GM10847 (cell line): ENCODE data around the gene DHX36.

Experiments used
- POLR2A ChIP-seq: IDR thresholded peaks from 2 replicates; pipeline ENCODE4 v1.6.1; 2011; ENCODE audit not compliant: insufficient read length; ENCODE audit errors: extremely low read depth

The DHX36 gene, protein sequence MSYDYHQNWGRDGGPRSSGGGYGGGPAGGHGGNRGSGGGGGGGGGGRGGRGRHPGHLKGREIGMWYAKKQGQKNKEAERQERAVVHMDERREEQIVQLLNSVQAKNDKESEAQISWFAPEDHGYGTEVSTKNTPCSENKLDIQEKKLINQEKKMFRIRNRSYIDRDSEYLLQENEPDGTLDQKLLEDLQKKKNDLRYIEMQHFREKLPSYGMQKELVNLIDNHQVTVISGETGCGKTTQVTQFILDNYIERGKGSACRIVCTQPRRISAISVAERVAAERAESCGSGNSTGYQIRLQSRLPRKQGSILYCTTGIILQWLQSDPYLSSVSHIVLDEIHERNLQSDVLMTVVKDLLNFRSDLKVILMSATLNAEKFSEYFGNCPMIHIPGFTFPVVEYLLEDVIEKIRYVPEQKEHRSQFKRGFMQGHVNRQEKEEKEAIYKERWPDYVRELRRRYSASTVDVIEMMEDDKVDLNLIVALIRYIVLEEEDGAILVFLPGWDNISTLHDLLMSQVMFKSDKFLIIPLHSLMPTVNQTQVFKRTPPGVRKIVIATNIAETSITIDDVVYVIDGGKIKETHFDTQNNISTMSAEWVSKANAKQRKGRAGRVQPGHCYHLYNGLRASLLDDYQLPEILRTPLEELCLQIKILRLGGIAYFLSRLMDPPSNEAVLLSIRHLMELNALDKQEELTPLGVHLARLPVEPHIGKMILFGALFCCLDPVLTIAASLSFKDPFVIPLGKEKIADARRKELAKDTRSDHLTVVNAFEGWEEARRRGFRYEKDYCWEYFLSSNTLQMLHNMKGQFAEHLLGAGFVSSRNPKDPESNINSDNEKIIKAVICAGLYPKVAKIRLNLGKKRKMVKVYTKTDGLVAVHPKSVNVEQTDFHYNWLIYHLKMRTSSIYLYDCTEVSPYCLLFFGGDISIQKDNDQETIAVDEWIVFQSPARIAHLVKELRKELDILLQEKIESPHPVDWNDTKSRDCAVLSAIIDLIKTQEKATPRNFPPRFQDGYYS

DNA sequence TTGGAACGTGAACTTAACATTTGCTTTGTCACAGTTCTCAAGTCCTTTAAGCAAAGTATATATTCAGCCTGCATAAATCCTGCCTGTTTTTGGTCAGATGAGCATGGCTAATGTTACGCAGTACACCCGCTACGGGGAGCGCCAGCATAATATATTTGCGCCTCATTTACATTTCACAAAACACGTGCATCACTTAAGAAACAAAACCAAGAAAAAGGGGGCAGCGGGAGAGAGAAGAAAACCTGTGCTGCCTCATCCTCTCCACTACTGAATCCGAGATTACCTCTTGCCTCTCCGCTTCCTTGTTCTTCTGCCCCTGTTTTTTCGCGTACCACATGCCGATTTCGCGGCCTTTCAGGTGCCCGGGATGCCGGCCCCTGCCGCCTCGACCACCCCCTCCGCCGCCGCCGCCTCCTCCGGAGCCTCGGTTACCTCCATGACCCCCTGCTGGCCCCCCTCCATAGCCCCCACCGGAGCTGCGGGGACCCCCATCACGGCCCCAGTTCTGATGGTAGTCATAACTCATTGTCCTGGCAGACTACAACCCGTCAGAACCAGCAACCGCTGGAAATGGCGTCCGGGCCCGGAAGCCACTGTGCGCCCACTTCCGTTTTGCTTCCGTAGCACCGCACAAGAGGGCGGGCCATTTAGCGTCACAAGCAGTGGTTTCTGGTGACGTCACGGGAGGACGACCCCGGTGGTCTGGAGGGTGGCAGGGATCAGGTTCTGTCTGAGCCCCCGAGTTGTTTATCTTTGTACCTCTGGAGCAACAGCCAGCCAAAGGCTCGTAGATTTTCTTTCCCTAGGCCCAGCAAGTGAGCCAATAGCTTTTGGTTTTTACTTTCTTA, at the start of gene DHX36:
Gene DHX36, minus strand, starts transcription at position 597 of the 848 bp plus-strand sequence. Its CDS starts 71 bp downstream, at position 526.
- TF ChIP-seq POLR2A = peak; percentile 86

- no peak for TF ChIP-seq POLR2A
Observed at GRCh38 chr3:154367221-154367620, 42.9 kb upstream of the DHX36 start.

- TF ChIP-seq POLR2A = no peak
Observed at GRCh38 chr3:154364849-154365248, 40.6 kb upstream of the DHX36 start.

GRCh38 chr3:154361099-154361498, 36.8 kb upstream of the DHX36 start:
- TF ChIP-seq POLR2A = no peak

DNA sequence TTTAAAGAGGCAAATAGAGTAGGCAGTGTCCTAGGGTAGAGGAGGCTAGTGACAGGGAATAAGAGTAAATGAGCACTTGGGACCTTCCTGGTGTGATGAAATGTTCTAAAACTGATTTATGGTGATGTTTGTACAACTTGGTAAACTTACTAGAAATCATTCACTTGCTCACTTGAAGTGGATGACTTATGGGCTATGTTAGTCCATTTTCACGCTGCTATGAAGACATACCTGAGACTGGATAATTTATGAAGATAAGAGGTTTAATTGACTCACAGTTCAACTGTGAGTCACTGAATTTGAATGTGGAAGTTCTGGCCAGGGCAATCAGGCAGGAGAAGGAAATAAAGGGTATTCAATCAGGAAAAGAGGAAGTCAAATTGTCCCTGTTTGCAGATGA, 31.7 kb upstream of the DHX36 start:
- no peak for TF ChIP-seq POLR2A

- no peak for TF ChIP-seq POLR2A
Observed at GRCh38 chr3:154349223-154349622, 24.9 kb upstream of the DHX36 start.

DNA sequence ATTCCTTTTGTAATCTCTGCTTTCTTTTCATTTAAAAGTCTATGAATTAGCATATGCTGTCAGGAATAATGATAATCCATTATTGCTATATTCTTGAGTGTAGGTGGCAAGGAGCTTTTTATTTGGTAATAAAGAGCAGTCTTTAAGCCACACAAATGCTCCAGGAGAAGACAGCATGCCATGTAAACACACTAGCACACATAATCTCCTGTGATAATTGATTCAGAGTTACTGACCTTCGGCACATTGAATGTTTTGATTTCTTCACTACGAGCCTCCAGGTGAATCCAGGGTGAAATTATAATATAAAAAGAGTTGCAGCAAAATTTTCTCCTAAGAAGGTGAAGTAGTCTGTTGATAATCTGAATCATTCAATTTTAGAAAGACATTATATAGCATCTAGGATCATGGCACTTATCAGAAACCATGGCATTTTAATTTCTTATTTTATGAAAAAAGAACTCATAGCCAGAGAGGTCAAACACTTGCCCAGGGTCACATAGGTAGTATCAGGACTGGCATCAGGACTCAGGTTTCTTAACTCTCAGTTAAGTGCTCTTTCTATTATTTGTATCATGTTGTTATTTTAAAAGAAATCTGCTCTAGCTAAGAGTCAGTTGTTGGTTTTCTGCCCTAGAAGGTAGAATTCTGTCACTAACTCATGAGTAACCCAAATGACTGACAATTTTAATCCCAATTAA, 21.3 kb upstream of the DHX36 start:
- no peak for TF ChIP-seq POLR2A

DNA sequence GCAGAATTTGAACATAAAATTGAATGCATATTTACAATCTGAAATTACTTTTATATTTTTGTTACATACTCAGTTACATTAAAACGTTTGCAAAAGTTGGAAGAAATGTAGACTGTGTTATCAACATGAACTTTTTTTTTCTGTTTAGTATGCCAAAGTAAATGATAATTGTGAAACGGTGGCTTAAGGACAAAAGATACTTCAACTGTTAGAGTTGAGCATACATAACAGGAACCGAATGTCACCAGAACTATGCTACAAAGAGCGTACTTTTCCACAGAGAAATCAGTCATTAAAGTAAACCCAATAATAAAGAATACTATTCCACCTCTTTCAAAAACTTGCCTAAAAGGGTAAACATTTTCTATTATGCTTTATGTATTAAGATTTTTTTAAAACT, 14.3 kb upstream of the DHX36 start:
- no peak for TF ChIP-seq POLR2A

GRCh38 chr3:154338008-154338407, 13.7 kb upstream of the DHX36 start:
- no peak for TF ChIP-seq POLR2A

DNA sequence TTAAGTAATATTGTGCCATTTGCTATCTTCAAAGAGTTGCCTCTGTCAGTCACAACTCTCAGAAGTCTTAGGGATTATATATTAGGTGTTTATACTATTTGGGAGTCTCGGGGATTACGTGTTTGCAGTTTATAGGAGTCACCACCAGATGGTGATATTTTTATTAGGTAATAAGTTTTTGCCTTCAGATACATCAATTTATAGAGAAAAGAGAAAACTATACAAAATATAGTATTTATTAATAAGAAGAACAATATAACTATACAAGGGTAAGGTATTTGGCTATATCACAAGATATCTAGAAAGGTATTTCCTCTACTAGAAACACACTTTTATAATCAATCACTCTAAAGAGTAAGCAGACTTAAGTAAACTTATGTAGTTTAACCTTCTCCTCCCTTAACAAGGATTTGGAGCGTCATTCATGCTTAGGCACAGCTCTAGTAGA, 10.7 kb upstream of the DHX36 start:
- TF ChIP-seq POLR2A = no peak

GRCh38 chr3:154327871-154328270, 3.6 kb upstream of the DHX36 start:
- TF ChIP-seq POLR2A = no peak

- TF ChIP-seq POLR2A = no peak
Observed at GRCh38 chr3:154324919-154325318, 632 bp upstream of the DHX36 start.

DNA sequence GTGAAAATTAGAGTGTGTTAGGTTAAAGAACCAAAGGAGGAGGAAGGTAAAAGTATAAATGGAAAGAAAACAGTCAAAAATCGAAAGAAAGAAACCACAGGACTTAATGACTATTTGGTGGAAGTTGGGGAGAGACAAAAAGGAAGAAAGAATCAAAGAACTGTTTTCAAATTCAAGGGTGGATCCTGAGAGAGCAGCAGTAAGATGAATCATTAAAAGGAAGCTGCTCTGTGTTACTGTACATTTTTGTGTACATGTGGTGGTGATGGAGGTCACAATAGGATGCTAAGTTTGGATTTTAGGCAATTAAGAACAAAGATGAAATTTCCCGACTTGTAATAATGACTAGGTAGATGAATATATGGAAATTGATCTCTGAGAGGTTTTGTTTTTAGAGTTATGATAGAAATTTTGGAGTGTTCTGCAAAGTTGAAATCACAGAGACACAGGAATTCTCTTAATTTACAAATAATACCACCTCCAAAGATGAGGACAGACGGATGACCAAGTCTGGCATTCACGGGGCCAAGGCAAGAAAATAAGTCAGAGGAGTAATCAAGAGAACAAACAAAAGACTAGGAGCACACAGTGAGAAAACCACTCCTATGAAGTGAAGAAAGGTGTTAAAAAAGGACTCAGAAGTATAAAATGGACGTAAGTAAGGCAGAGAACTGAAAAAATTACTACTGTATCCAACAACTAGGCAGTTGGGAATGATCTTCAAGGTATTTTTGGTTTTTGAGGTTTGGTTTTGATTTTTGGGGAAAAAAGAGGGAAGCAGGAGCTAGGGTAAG, 7.1 kb downstream of the DHX36 start:
- no peak for TF ChIP-seq POLR2A
